T-helper 2 cell treated with Interferon-gamma antibody and Interleukin-4, amounts not matched to agents 100 ng/mL and 5 ng/mL, for 36 hours (primary cell): ENCODE data around the gene SMARCC2. TPM values are rescaled to one million over a fixed set of nuclear protein-coding genes. Genes with fewer than 3 reads are reported as not detected.

ENCODE experiments used
- intact Hi-C: fragments of 100-400 bp; cut with micrococcal nuclease; formaldehyde crosslinking; loops from one replicate; pipeline ENCODE4 v1.15.1; 2023
- total RNA-seq: library from RNA; stranded (reverse); gene quantifications from 2 replicates; pipeline ENCODE4 v1.2.3, GENCODE V29; 2022

SMARCC2 gene
- total RNA-seq, 1 donor from 2014 or later, result 136 TPM

- intact Hi-C loops, result no loop called here
These were observed 20.0 kb downstream of the SMARCC2 start for GRCh38 chr12:56169229-56169759.

- intact Hi-C loops, result no loop called here
These were observed 23.9 kb downstream of the SMARCC2 start for GRCh38 chr12:56165369-56165768.

- intact Hi-C loops, result no loop called here
These were observed 24.9 kb downstream of the SMARCC2 start for GRCh38 chr12:56164345-56164729.

GRCh38 chr12:56163533-56164344, 25.5 kb downstream of the SMARCC2 start:
- intact Hi-C loops, result no loop called here

- intact Hi-C loops, result no loop called here
These were observed 26.6 kb downstream of the SMARCC2 start for GRCh38 chr12:56162468-56163290.

- intact Hi-C loops, result no loop called here
These were observed 27.5 kb downstream of the SMARCC2 start for GRCh38 chr12:56161690-56162351.

- intact Hi-C loops, result loop anchor here (1.0 kb wide), 2 partner anchors 9 to 35 kb away; partner anchors contain the start of gene MYL6B
These were observed 28.2 kb downstream of the SMARCC2 start for GRCh38 chr12:56160894-56161689.

GRCh38 chr12:56160193-56160763, 29.0 kb downstream of the SMARCC2 start:
- intact Hi-C loops, result loop anchor here (1.0 kb wide), 2 partner anchors 8 to 34 kb away; partner anchors contain the start of gene MYL6B

GRCh38 chr12:56159482-56160192, 29.6 kb downstream of the SMARCC2 start:
- intact Hi-C loops, result loop anchor here (1.0 to 2.0 kb wide), 4 partner anchors 7 to 65 kb away; partner anchors contain the start of genes MYL6B, NABP2 and PA2G4

- intact Hi-C loops, result loop anchor here (2.0 kb wide), 2 partner anchors 54 to 66 kb away; partner anchors contain the start of genes NABP2 and PA2G4
These were observed 30.3 kb downstream of the SMARCC2 start for GRCh38 chr12:56158926-56159461.

- intact Hi-C loops, result loop anchor here (2.0 kb wide), 2 partner anchors 53 to 67 kb away; partner anchors contain the start of genes NABP2 and PA2G4
These were observed 31.0 kb downstream of the SMARCC2 start, which contains the start of gene MYL6 for GRCh38 chr12:56158029-56158925. Gene MYL6, plus strand, starts transcription at chr12:56158359. Its CDS starts 43 bp downstream, at chr12:56158402.

GRCh38 chr12:56157201-56158028, 31.9 kb downstream of the SMARCC2 start:
- intact Hi-C loops, result loop anchor here (1.0 to 2.0 kb wide), 4 partner anchors 31 to 67 kb away; partner anchors contain the start of genes NABP2, PA2G4 and ZC3H10

GRCh38 chr12:56156464-56157200, 32.7 kb downstream of the SMARCC2 start:
- intact Hi-C loops, result loop anchor here (1.0 kb wide), 2 partner anchors 32 to 38 kb away; partner anchors contain the start of gene ZC3H10

- intact Hi-C loops, result no loop called here
These were observed 33.9 kb downstream of the SMARCC2 start for GRCh38 chr12:56155256-56155845.

- intact Hi-C loops, result loop anchor here (5.0 kb wide), 1 partner anchor 228 kb away; the partner anchor contains the start of gene PYM1
These were observed 34.5 kb downstream of the SMARCC2 start for GRCh38 chr12:56154818-56155217.
